SK-N-SH treated with all-trans-retinoic acid at 6 μM for 48 hours (cell line): ENCODE results near the gene USP40.

Source experiments
- ATAC-seq: fragments of 200-7000 bp; cut with Tn5 transposase; 3 replicates; pipeline ENCODE4 v1.9.1; 2020; ENCODE audit warnings: mild to moderate bottlenecking, moderate library complexity
- BACH2 ChIP-seq: fragments of 250-450 bp; sonication (Bioruptor Pico); IDR thresholded peaks from 2 replicates; pipeline ENCODE4 v1.9.0; 2021; ENCODE audit warnings: mild to moderate bottlenecking, borderline replicate concordance
- CREB5 ChIP-seq: fragments of 250-450 bp; sonication (Bioruptor Pico); IDR thresholded peaks from 2 replicates; pipeline ENCODE4 v1.5.1; 2020; ENCODE audit warnings: low read depth, mild to moderate bottlenecking, moderate library complexity
- CSDC2 ChIP-seq: fragments of 250-450 bp; sonication (Bioruptor Pico); IDR thresholded peaks from 2 replicates; pipeline ENCODE4 v1.5.0; 2020; ENCODE audit warnings: mild to moderate bottlenecking, moderate library complexity
- CSRNP3 ChIP-seq: fragments of 250-450 bp; sonication (Bioruptor Pico); IDR thresholded peaks from 2 replicates; pipeline ENCODE4 v1.5.1; 2021; ENCODE audit warnings: mild to moderate bottlenecking, moderate library complexity
- ESRRG ChIP-seq: fragments of 250-450 bp; sonication (Bioruptor Pico); IDR thresholded peaks from 2 replicates; pipeline ENCODE4 v1.6.1; 2021; ENCODE audit warnings: mild to moderate bottlenecking
- GLIS3 ChIP-seq: fragments of 250-450 bp; sonication (Bioruptor Pico); IDR thresholded peaks from 2 replicates; pipeline ENCODE4 v1.5.0; 2020; ENCODE audit warnings: mild to moderate bottlenecking, moderate library complexity
- OSR1 ChIP-seq: fragments of 250-450 bp; sonication (Bioruptor Pico); IDR thresholded peaks from 2 replicates; pipeline ENCODE4 v1.8.0; 2022; ENCODE audit warnings: moderate library complexity, mild to moderate bottlenecking, inconsistent platforms
- PATZ1 ChIP-seq: fragments of 250-450 bp; sonication (Bioruptor Pico); IDR thresholded peaks from 2 replicates; pipeline ENCODE4 v1.8.0; 2020; ENCODE audit warnings: mild to moderate bottlenecking, moderate library complexity, borderline replicate concordance
- POU6F1 ChIP-seq: fragments of 250-450 bp; sonication (Bioruptor Pico); IDR thresholded peaks from 2 replicates; pipeline ENCODE4 v1.8.0; 2021; ENCODE audit warnings: low read depth, mild to moderate bottlenecking, moderate library complexity, borderline replicate concordance
- PPARA ChIP-seq: fragments of 250-450 bp; sonication (Bioruptor Pico); IDR thresholded peaks from 2 replicates; pipeline ENCODE4 v1.5.0; 2020; ENCODE audit warnings: mild to moderate bottlenecking, borderline replicate concordance
- RARB ChIP-seq: fragments of 250-450 bp; sonication (Bioruptor Pico); IDR thresholded peaks from 2 replicates; pipeline ENCODE4 v1.8.0; 2021; ENCODE audit warnings: mild to moderate bottlenecking, moderate library complexity
- SNAI2 ChIP-seq: fragments of 250-450 bp; sonication (Bioruptor Pico); IDR thresholded peaks from 2 replicates; pipeline ENCODE4 v1.5.0; 2020; ENCODE audit warnings: mild to moderate bottlenecking, moderate library complexity
- TCF4 ChIP-seq: fragments of 250-450 bp; sonication (Bioruptor Pico); IDR thresholded peaks from 2 replicates; pipeline ENCODE4 v1.8.0; 2021; ENCODE audit warnings: mild to moderate bottlenecking, moderate library complexity, borderline replicate concordance
- TOX ChIP-seq: fragments of 250-450 bp; sonication (Bioruptor Pico); IDR thresholded peaks from 2 replicates; pipeline ENCODE4 v1.8.0; 2021; ENCODE audit warnings: mild to moderate bottlenecking, moderate library complexity, borderline replicate concordance
- ZFP3 ChIP-seq: fragments of 250-450 bp; sonication (Bioruptor Pico); IDR thresholded peaks from 2 replicates; pipeline ENCODE4 v1.5.0; 2020; ENCODE audit warnings: mild to moderate bottlenecking, moderate library complexity
- ZFP30 ChIP-seq: fragments of 450-650 bp; formaldehyde crosslinking; IDR thresholded peaks from 2 replicates; pipeline ENCODE4 v1.5.0; 2022; ENCODE audit warnings: mild to moderate bottlenecking, moderate library complexity
- ZNF565 ChIP-seq: fragments of 450-650 bp; formaldehyde crosslinking; conservative IDR thresholded peaks from 2 replicates; pipeline ENCODE4 v1.5.0; 2020; ENCODE audit warnings: low read depth, mild to moderate bottlenecking, moderate library complexity
- ZNF8 ChIP-seq: fragments of 450-650 bp; formaldehyde crosslinking; IDR thresholded peaks from 2 replicates; pipeline ENCODE4 v1.5.0; 2020; ENCODE audit warnings: mild to moderate bottlenecking, moderate library complexity

USP40 gene

GRCh38 chr2:233471291-233472035 is 95.1 kb downstream of the USP40 start:
- no peak for ATAC-seq
- no peak for TF ChIP-seq TOX (CRISPR knock-in tag)
- TF ChIP-seq ZNF8 (CRISPR knock-in tag) = no peak
- no peak for TF ChIP-seq OSR1 (CRISPR knock-in tag)
- TF ChIP-seq PPARA = no peak
- no peak for TF ChIP-seq POU6F1 (CRISPR knock-in tag)
- TF ChIP-seq ZFP30 (CRISPR knock-in tag) = no peak
- no peak for TF ChIP-seq ZNF565 (CRISPR knock-in tag)
- TF ChIP-seq ESRRG (CRISPR knock-in tag) = no peak
- no peak for TF ChIP-seq CSRNP3 (CRISPR knock-in tag)
- no peak for TF ChIP-seq ZFP3
- no peak for TF ChIP-seq BACH2 (CRISPR knock-in tag)
- no peak for TF ChIP-seq RARB (CRISPR knock-in tag)
- no peak for TF ChIP-seq CREB5 (CRISPR knock-in tag)
- TF ChIP-seq PATZ1 (CRISPR knock-in tag) = no peak

GRCh38 chr2:233470839-233471238 is 95.7 kb downstream of the USP40 start:
- ATAC-seq = no peak

More at GRCh38 chr2:233470839-233471238, 95.7 kb downstream of the USP40 start:
- TF ChIP-seq TOX (CRISPR knock-in tag) = no peak
- no peak for TF ChIP-seq BACH2 (CRISPR knock-in tag)
- no peak for TF ChIP-seq OSR1 (CRISPR knock-in tag)
- no peak for TF ChIP-seq GLIS3 (CRISPR knock-in tag)
- TF ChIP-seq SNAI2 (CRISPR knock-in tag) = no peak
- no peak for TF ChIP-seq ZFP30 (CRISPR knock-in tag)
- no peak for TF ChIP-seq POU6F1 (CRISPR knock-in tag)
- TF ChIP-seq CREB5 (CRISPR knock-in tag) = no peak
- TF ChIP-seq ESRRG (CRISPR knock-in tag) = no peak
- no peak for TF ChIP-seq ZNF8 (CRISPR knock-in tag)
- no peak for TF ChIP-seq TCF4
- TF ChIP-seq CSDC2 (CRISPR knock-in tag) = no peak
- no peak for TF ChIP-seq RARB (CRISPR knock-in tag)
